ENCODE measurements around the gene ARL6IP5. TPM values are rescaled to one million over a fixed set of nuclear protein-coding genes. Genes with fewer than 3 reads are reported as not detected.
A peak's percentile ranks its signal among the peaks of the same experiment; 100 is the strongest.

Gene ARL6IP5
- total RNA-seq, 2 experiments from 2014 or later = 147 to 150 TPM

- H3K27ac Mint-ChIP-seq = peak overlapping the region; percentile 84
- no peaks in the 10 kb centered on the region for H3K27me3 Mint-ChIP-seq
- ATAC-seq (ENCODE audit: low read depth) (peak; percentile 1), DNase-seq (no peak)
- no peaks in the 10 kb centered on the region for H3K9me3 Mint-ChIP-seq
- H3K4me3 Mint-ChIP-seq = peak overlapping the region; percentile 93
- H3K4me1 Mint-ChIP-seq = peaks cover 69% of the 10 kb centered on the region
- POLR2A ChIA-PET = interaction anchor here (0.6 to 6.7 kb wide), 13 partner anchors 9 to 236 kb away, joined by 3 to 63 read pairs (median 5); partner anchors contain the start of genes EOGT, TMF1 and UBA3
- peaks cover 38% of the 10 kb centered on the region for H3K36me3 Mint-ChIP-seq
Observed at GRCh38 chr3:69091389-69092029, 6.8 kb downstream of the ARL6IP5 start.

- H3K27me3 Mint-ChIP-seq = no peaks in the 10 kb centered on the region
- peaks cover 71% of the 10 kb centered on the region for H3K4me1 Mint-ChIP-seq
- POLR2A ChIA-PET = interaction anchor here (0.6 to 6.7 kb wide), 12 partner anchors 10 to 236 kb away, joined by 3 to 63 read pairs (median 5); partner anchors contain the start of genes EOGT, TMF1 and UBA3
Observed at GRCh38 chr3:69092030-69092516, 7.3 kb downstream of the ARL6IP5 start.

GRCh38 chr3:69094467-69095205 lies 9.9 kb downstream of the ARL6IP5 start:
- H3K27ac Mint-ChIP-seq = peak overlapping the region; percentile 86
- POLR2A ChIA-PET = interaction anchor here (0.6 to 4.3 kb wide), 8 partner anchors 9 to 122 kb away, joined by 3 to 63 read pairs (median 4); partner anchors contain the start of genes ARL6IP5, TMF1 and UBA3
- peak overlapping the region; percentile 93 for H3K4me3 Mint-ChIP-seq
- peaks cover 65% of the 10 kb centered on the region for H3K4me1 Mint-ChIP-seq
- DNase-seq (no peak), ATAC-seq (ENCODE audit: low read depth) (no peak)
- no peaks in the 10 kb centered on the region for H3K27me3 Mint-ChIP-seq
- H3K9me3 Mint-ChIP-seq = no peaks in the 10 kb centered on the region
- peaks cover 40% of the 10 kb centered on the region for H3K36me3 Mint-ChIP-seq

More at GRCh38 chr3:69092030-69092516, 7.3 kb downstream of the ARL6IP5 start:
- Mint-ChIP-seq H3K27ac (peak overlapping the region; percentile 84), H3K9me3 (no peaks in the 10 kb centered on the region), H3K4me3 (peak overlapping the region; percentile 93), H3K36me3 (peaks cover 38% of the 10 kb centered on the region)
- DNase-seq (no peak), ATAC-seq (ENCODE audit: low read depth) (peak; percentile 82)

GRCh38 chr3:69095636-69096035 lies 10.9 kb downstream of the ARL6IP5 start:
- no peak for DNase-seq
- POLR2A ChIA-PET = interaction anchor here (0.6 to 3.0 kb wide), 5 partner anchors 10 to 44 kb away, joined by 3 to 21 read pairs (median 3); partner anchors contain the start of gene ARL6IP5
- ATAC-seq (ENCODE audit: low read depth) = no peak
- Mint-ChIP-seq H3K4me3 (peak overlapping the region; percentile 62), H3K9me3 (no peaks in the 10 kb centered on the region), H3K4me1 (peaks cover 61% of the 10 kb centered on the region), H3K27ac (peak overlapping the region; percentile 85), H3K36me3 (peaks cover 38% of the 10 kb centered on the region), H3K27me3 (no peaks in the 10 kb centered on the region)

GRCh38 chr3:69096299-69096698 lies 11.6 kb downstream of the ARL6IP5 start:
- peaks cover 37% of the 10 kb centered on the region for H3K36me3 Mint-ChIP-seq
- no peak overlapping the region for H3K27ac Mint-ChIP-seq
- no peaks in the 10 kb centered on the region for H3K9me3 Mint-ChIP-seq
- peak overlapping the region; percentile 62 for H3K4me3 Mint-ChIP-seq
- POLR2A ChIA-PET = interaction anchor here (1.1 to 3.0 kb wide), 3 partner anchors 11 to 45 kb away, joined by 3 to 21 read pairs (median 3); partner anchors contain the start of gene ARL6IP5
- DNase-seq (no peak), ATAC-seq (ENCODE audit: low read depth) (no peak)
- no peaks in the 10 kb centered on the region for H3K27me3 Mint-ChIP-seq
- H3K4me1 Mint-ChIP-seq = peaks cover 57% of the 10 kb centered on the region

GRCh38 chr3:69097407-69098086 lies 12.8 kb downstream of the ARL6IP5 start:
- H3K4me3 Mint-ChIP-seq = no peak overlapping the region

GRCh38 chr3:69099576-69099975 lies 14.8 kb downstream of the ARL6IP5 start:
- DNase-seq = no peak
- no peak for ATAC-seq (ENCODE audit: low read depth)
- Mint-ChIP-seq H3K4me3 (no peak overlapping the region), H3K4me1 (peaks cover 46% of the 10 kb centered on the region), H3K36me3 (peaks cover 50% of the 10 kb centered on the region), H3K9me3 (no peaks in the 10 kb centered on the region), H3K27me3 (no peaks in the 10 kb centered on the region), H3K27ac (peak overlapping the region; percentile 35)
- POLR2A ChIA-PET = interaction anchor here (0.9 to 1.8 kb wide), 3 partner anchors 14 to 52 kb away, joined by 3 to 11 read pairs (median 3); no protein-coding TSS in a partner anchor

More at GRCh38 chr3:69097407-69098086, 12.8 kb downstream of the ARL6IP5 start:
- Mint-ChIP-seq H3K4me1 (peaks cover 56% of the 10 kb centered on the region), H3K27ac (peak overlapping the region; percentile 62), H3K9me3 (no peaks in the 10 kb centered on the region), H3K27me3 (no peaks in the 10 kb centered on the region), H3K36me3 (peaks cover 43% of the 10 kb centered on the region)
- POLR2A ChIA-PET = interaction anchor here (1.2 kb wide), 1 partner anchor 45 kb away, joined by 3 read pairs; the partner anchor contains the start of gene TMF1
- no peak for ATAC-seq (ENCODE audit: low read depth)
- DNase-seq = no peak

GRCh38 chr3:69102384-69102783 lies 17.6 kb downstream of the ARL6IP5 start:
- ATAC-seq (ENCODE audit: low read depth) (no peak), DNase-seq (no peak)
- no peaks in the 10 kb centered on the region for H3K27me3 Mint-ChIP-seq
- H3K4me3 Mint-ChIP-seq = no peak overlapping the region
- POLR2A ChIA-PET = interaction anchor here (0.6 to 1.4 kb wide), 2 partner anchors 11 to 18 kb away, joined by 3 to 4 read pairs; partner anchors contain the start of gene ARL6IP5
- H3K9me3 Mint-ChIP-seq = no peaks in the 10 kb centered on the region
- H3K4me1 Mint-ChIP-seq = peaks cover 26% of the 10 kb centered on the region
- no peak overlapping the region for H3K27ac Mint-ChIP-seq
- H3K36me3 Mint-ChIP-seq = peaks cover 46% of the 10 kb centered on the region

GRCh38 chr3:69103123-69103522 lies 18.4 kb downstream of the ARL6IP5 start:
- Mint-ChIP-seq H3K9me3 (no peaks in the 10 kb centered on the region), H3K27ac (no peak overlapping the region), H3K27me3 (no peaks in the 10 kb centered on the region), H3K36me3 (peaks cover 42% of the 10 kb centered on the region), H3K4me3 (no peak overlapping the region), H3K4me1 (peaks cover 23% of the 10 kb centered on the region)
- DNase-seq = no peak
- POLR2A ChIA-PET = no interaction called here
- no peak for ATAC-seq (ENCODE audit: low read depth)

GRCh38 chr3:69104586-69104985 lies 19.8 kb downstream of the ARL6IP5 start:
- POLR2A ChIA-PET = no interaction called here
- DNase-seq (no peak), ATAC-seq (ENCODE audit: low read depth) (no peak)
- H3K36me3 Mint-ChIP-seq = peaks cover 43% of the 10 kb centered on the region
- H3K4me3 Mint-ChIP-seq = no peak overlapping the region
- no peak overlapping the region for H3K27ac Mint-ChIP-seq
- H3K4me1 Mint-ChIP-seq = peaks cover 22% of the 10 kb centered on the region
- no peaks in the 10 kb centered on the region for H3K9me3 Mint-ChIP-seq
- H3K27me3 Mint-ChIP-seq = no peaks in the 10 kb centered on the region

GRCh38 chr3:69105320-69105719 lies 20.6 kb downstream of the ARL6IP5 start:
- no peak overlapping the region for H3K4me3 Mint-ChIP-seq
- DNase-seq = no peak
- no peak overlapping the region for H3K27ac Mint-ChIP-seq
- H3K36me3 Mint-ChIP-seq = peaks cover 39% of the 10 kb centered on the region
- no peak for ATAC-seq (ENCODE audit: low read depth)
- no peaks in the 10 kb centered on the region for H3K27me3 Mint-ChIP-seq
- no peaks in the 10 kb centered on the region for H3K9me3 Mint-ChIP-seq
- POLR2A ChIA-PET = interaction anchor here (0.8 kb wide), 1 partner anchor 11 kb away, joined by 3 read pairs; no protein-coding TSS in a partner anchor
- H3K4me1 Mint-ChIP-seq = peaks cover 19% of the 10 kb centered on the region

GRCh38 chr3:69107841-69108240 lies 23.1 kb downstream of the ARL6IP5 start:
- Mint-ChIP-seq H3K4me3 (no peak overlapping the region), H3K36me3 (peaks cover 25% of the 10 kb centered on the region), H3K9me3 (no peaks in the 10 kb centered on the region), H3K27ac (no peak overlapping the region), H3K27me3 (no peaks in the 10 kb centered on the region), H3K4me1 (peaks cover 8% of the 10 kb centered on the region)
- POLR2A ChIA-PET = interaction anchor here (0.8 to 1.5 kb wide), 2 partner anchors 13 to 24 kb away, joined by 3 read pairs; no protein-coding TSS in a partner anchor
- ATAC-seq (ENCODE audit: low read depth) (no peak), DNase-seq (no peak)
